HG03457 (cell line): ENCODE data around the gene NIN.

ENCODE experiments used
- ATAC-seq: cut with Tn5 transposase; IDR thresholded peaks from one replicate; pipeline ENCODE4 v1.9.1; 2021; ENCODE audit warnings: moderate number of reproducible peaks; ENCODE audit not compliant: unreplicated experiment

The NIN gene

GRCh38 chr14:50792051-50792477, 38.9 kb downstream of the NIN start:
- no peak for ATAC-seq

- no peak for ATAC-seq
Measured at GRCh38 chr14:50791201-50791600, 39.8 kb downstream of the NIN start.

GRCh38 chr14:50790589-50790988, 40.4 kb downstream of the NIN start:
- ATAC-seq: no peak

- no peak for ATAC-seq
Measured at GRCh38 chr14:50786751-50787464, 44.1 kb downstream of the NIN start.

- ATAC-seq: no peak
Measured at GRCh38 chr14:50785457-50786063, 45.4 kb downstream of the NIN start.

- no peak for ATAC-seq
Measured at GRCh38 chr14:50784683-50785456, 46.1 kb downstream of the NIN start.

GRCh38 chr14:50783563-50783962, 47.4 kb downstream of the NIN start:
- ATAC-seq: no peak

- ATAC-seq: no peak
Measured at GRCh38 chr14:50780393-50780792, 50.6 kb downstream of the NIN start.

- ATAC-seq: no peak
Measured at GRCh38 chr14:50778721-50779483, 52.1 kb downstream of the NIN start.

GRCh38 chr14:50776522-50776921, 54.4 kb downstream of the NIN start:
- ATAC-seq: no peak

- no peak for ATAC-seq
Measured at GRCh38 chr14:50775357-50775756, 55.6 kb downstream of the NIN start.

- ATAC-seq: no peak
Measured at GRCh38 chr14:50774542-50775267, 56.3 kb downstream of the NIN start.

GRCh38 chr14:50773632-50774541, 57.1 kb downstream of the NIN start:
- no peak for ATAC-seq

- no peak for ATAC-seq
Measured at GRCh38 chr14:50772412-50772811, 58.5 kb downstream of the NIN start.

- ATAC-seq: no peak
Measured at GRCh38 chr14:50770586-50770985, 60.4 kb downstream of the NIN start.

GRCh38 chr14:50769863-50770500, 61.0 kb downstream of the NIN start:
- ATAC-seq: no peak

GRCh38 chr14:50768680-50769079, 62.3 kb downstream of the NIN start:
- no peak for ATAC-seq

GRCh38 chr14:50766338-50766886, 64.5 kb downstream of the NIN start:
- ATAC-seq: no peak
